Measurements from ENCODE around the gene CTSZ.
A peak's percentile ranks its signal among the peaks of the same experiment; 100 is the strongest.

Gene CTSZ

GRCh38 chr20:59032713-59033059 is 25.6 kb upstream of the CTSZ start:
- Histone ChIP-seq H3K4me3 (peak overlapping the region; percentile 72 to 92 (median 82)), H3K27ac (peak overlapping the region; percentile 55 to 98 (median 91))

GRCh38 chr20:59032023-59032712 is 25.1 kb upstream of the CTSZ start, which contains the start of gene ATP5F1E:
ATP5F1E (minus strand) TSS chr20:59032335; CDS start chr20:59032251, 84 bp downstream.
- peak within 1 kb of the TSS; percentile 72 to 92 (median 82) for H3K4me3 ChIP-seq
- H3K27ac ChIP-seq = peak within 1 kb of the TSS; percentile 56 to 98 (median 91)

GRCh38 chr20:59031564-59032022 is 24.5 kb upstream of the CTSZ start:
- Histone ChIP-seq H3K27ac (peak overlapping the region; percentile 56 to 98 (median 91)), H3K4me3 (peak overlapping the region; percentile 72 to 92 (median 82))

GRCh38 chr20:59030911-59031563 is 24.0 kb upstream of the CTSZ start:
- Histone ChIP-seq H3K27ac (peak overlapping the region in 12 of 21 experiments; percentile 17 to 97 (median 90)), H3K4me3 (peak overlapping the region; percentile 72 to 92 (median 82))

GRCh38 chr20:59028812-59029211 is 21.8 kb upstream of the CTSZ start:
- H3K4me3 ChIP-seq = no peak overlapping the region
- no peak overlapping the region for H3K27ac ChIP-seq

- H3K4me3 ChIP-seq = no peak overlapping the region
- no peak overlapping the region for H3K27ac ChIP-seq
Observed at GRCh38 chr20:59027741-59028320, 20.8 kb upstream of the CTSZ start.

- no peak overlapping the region for H3K4me3 ChIP-seq
- H3K27ac ChIP-seq = no peak overlapping the region
Observed at GRCh38 chr20:59026904-59027740, 20.1 kb upstream of the CTSZ start.

- H3K27ac ChIP-seq = no peak overlapping the region
- no peak overlapping the region for H3K4me3 ChIP-seq
Observed at GRCh38 chr20:59025511-59025910, 18.5 kb upstream of the CTSZ start.

GRCh38 chr20:59025086-59025485 is 18.0 kb upstream of the CTSZ start:
- Histone ChIP-seq H3K4me3 (no peak overlapping the region), H3K27ac (no peak overlapping the region)

GRCh38 chr20:59024111-59024530 is 17.1 kb upstream of the CTSZ start:
- H3K4me3 ChIP-seq = no peak overlapping the region
- no peak overlapping the region for H3K27ac ChIP-seq

GRCh38 chr20:59023616-59024015 is 16.6 kb upstream of the CTSZ start:
- H3K27ac ChIP-seq = no peak overlapping the region
- no peak overlapping the region for H3K4me3 ChIP-seq

- Histone ChIP-seq H3K27ac (no peak overlapping the region), H3K4me3 (no peak overlapping the region)
Observed at GRCh38 chr20:59022754-59023153, 15.7 kb upstream of the CTSZ start.

- no peak overlapping the region for H3K27ac ChIP-seq
- no peak overlapping the region for H3K4me3 ChIP-seq
Observed at GRCh38 chr20:59020938-59021551, 14.0 kb upstream of the CTSZ start.

- Histone ChIP-seq H3K27ac (no peak within 1 kb of the TSS), H3K4me3 (no peak within 1 kb of the TSS)
Observed at GRCh38 chr20:59019217-59019616, 12.2 kb upstream of the CTSZ start, which contains the start of gene TUBB1. TUBB1 (plus strand) TSS chr20:59019429; CDS start chr20:59019523, 94 bp downstream.

GRCh38 chr20:59018817-59019216 is 11.8 kb upstream of the CTSZ start:
- H3K27ac ChIP-seq = no peak overlapping the region

GRCh38 chr20:59017493-59018231 is 10.6 kb upstream of the CTSZ start:
- no peak overlapping the region for H3K4me3 ChIP-seq

More at GRCh38 chr20:59018817-59019216, 11.8 kb upstream of the CTSZ start:
- H3K4me3 ChIP-seq = no peak overlapping the region

GRCh38 chr20:59016795-59017492 is 9.9 kb upstream of the CTSZ start:
- Histone ChIP-seq H3K4me3 (no peak overlapping the region), H3K27ac (peak overlapping the region in 2 of 21 experiments; percentile 2 to 35)

More at GRCh38 chr20:59017493-59018231, 10.6 kb upstream of the CTSZ start:
- H3K27ac ChIP-seq = peak overlapping the region in 2 of 21 experiments; percentile 2 to 35
